Right lobe of liver (tissue), 4 donors: Measurements from ENCODE around the gene BHLHE23.

Experiments used
- POLR2A ChIP-seq: fragments of 450-650 bp; IDR thresholded peaks from one replicate; pipeline ENCODE4 v1.6.1; 2017; ENCODE audit warnings: antibody characterized with exemption, mild to moderate bottlenecking
- TF ChIP-seq, protein P1 (sequence below), 4 donors: fragments of 200-600 bp in 3 of 4; fragments of 450-650 bp in 1 of 4; IDR thresholded peaks; one replicate each; pipeline versions ENCODE4 v1.5.1 to v1.8.0; 2016 to 2022; ENCODE audit warnings: antibody characterized with exemption in 4 of 4, mild to moderate bottlenecking in 2 of 4
- donor health status: DM: no; HTN: no; CAD: no.
- donor health status: DM: no; HTN: no; CAD: no.
- donor health status: DM: no; HTN: yes; CAD: no.

DNA sequence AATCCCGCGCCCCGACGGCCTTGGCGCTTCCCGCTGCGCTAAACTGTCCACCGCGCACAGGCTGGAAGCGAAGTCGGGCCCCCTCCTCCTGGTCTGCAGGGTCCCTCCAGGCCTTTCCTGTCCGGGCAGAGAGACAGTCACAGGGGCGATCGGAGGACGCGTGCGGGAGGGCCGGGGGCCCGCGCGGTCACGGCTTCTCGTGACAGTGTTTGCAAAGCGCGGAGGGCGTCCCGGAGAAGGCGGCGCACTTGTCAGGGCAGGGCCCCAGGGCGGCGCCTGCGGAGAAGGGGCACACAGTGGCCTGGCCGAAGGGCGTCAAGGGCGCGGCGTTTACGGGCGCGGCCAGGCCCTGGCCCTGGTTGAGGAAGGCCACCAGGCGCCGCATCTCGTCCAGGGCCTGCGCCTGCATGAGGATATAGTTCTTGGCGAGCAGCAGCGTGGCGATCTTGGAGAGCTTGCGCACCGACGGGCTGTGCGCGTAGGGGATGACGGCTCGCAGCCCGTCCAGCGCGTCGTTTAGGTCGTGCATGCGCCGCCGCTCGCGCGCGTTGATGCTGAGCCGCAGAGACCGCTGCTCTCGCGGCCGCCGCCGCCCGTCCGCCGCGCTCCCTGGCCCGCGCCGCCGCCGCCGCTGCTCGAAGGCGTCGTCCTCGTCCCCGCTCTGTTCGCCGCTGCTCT, 763 bp downstream of the BHLHE23 start:
- TF ChIP-seq, protein P1, sequence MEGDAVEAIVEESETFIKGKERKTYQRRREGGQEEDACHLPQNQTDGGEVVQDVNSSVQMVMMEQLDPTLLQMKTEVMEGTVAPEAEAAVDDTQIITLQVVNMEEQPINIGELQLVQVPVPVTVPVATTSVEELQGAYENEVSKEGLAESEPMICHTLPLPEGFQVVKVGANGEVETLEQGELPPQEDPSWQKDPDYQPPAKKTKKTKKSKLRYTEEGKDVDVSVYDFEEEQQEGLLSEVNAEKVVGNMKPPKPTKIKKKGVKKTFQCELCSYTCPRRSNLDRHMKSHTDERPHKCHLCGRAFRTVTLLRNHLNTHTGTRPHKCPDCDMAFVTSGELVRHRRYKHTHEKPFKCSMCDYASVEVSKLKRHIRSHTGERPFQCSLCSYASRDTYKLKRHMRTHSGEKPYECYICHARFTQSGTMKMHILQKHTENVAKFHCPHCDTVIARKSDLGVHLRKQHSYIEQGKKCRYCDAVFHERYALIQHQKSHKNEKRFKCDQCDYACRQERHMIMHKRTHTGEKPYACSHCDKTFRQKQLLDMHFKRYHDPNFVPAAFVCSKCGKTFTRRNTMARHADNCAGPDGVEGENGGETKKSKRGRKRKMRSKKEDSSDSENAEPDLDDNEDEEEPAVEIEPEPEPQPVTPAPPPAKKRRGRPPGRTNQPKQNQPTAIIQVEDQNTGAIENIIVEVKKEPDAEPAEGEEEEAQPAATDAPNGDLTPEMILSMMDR (IDR thresholded peaks at IDR 0.05) = no peak
- no peak for TF ChIP-seq POLR2A
